Activated CD4-positive, alpha-beta T cell treated with anti-CD3 and anti-CD28 coated beads, Interleukin-2, amount 10 ng/mL, durations not matched to agents 7 days and 5 days (primary cell): ENCODE data around the gene ZNF584. TPM values are rescaled to one million over a fixed set of nuclear protein-coding genes. Genes with fewer than 3 reads are reported as not detected.
"Not testable (repeated sequence)": the region's sequence is repeated elsewhere in the genome, so short reads cannot be mapped to it uniquely, and the experiment has no call there.

Experiments
- CTCF ChIA-PET: fragments of 350-600 bp; sonication (Branson Sonifier 250); formaldehyde crosslinking; loops from one replicate; lab custom pipeline; 2021; ENCODE audit warnings: antibody characterized with exemption; lab: Charles Lee
- POLR2A ChIA-PET: fragments of 350-600 bp; sonication (Branson Sonifier 250); formaldehyde crosslinking; loops from one replicate; lab custom pipeline; 2021; ENCODE audit warnings: antibody characterized with exemption; lab: Charles Lee
- DNase-seq: peaks from one replicate; pipeline ENCODE4 v3.0.0-alpha.2; 2020
- H3K27ac Mint-ChIP-seq: one replicate; pipeline ENCODE4 v1.8.0; 2021; ENCODE audit warnings: mild to moderate bottlenecking, moderate library complexity, mixed read lengths
- H3K27me3 Mint-ChIP-seq: one replicate; pipeline ENCODE4 v1.8.0; 2021; ENCODE audit warnings: mixed read lengths
- H3K36me3 Mint-ChIP-seq: one replicate; pipeline ENCODE4 v1.8.0; 2021; ENCODE audit warnings: low read depth, mixed read lengths
- H3K4me1 Mint-ChIP-seq: one replicate; pipeline ENCODE4 v1.8.0; 2021; ENCODE audit warnings: mixed read lengths
- H3K4me3 Mint-ChIP-seq: one replicate; pipeline ENCODE4 v1.8.0; 2021; ENCODE audit warnings: mild to moderate bottlenecking, moderate library complexity, mixed read lengths
- H3K9me3 Mint-ChIP-seq: one replicate; pipeline ENCODE4 v1.8.0; 2021; ENCODE audit warnings: mixed read lengths
- total RNA-seq, 2 experiments: library from RNA; stranded (reverse); gene quantifications; one replicate each; pipeline ENCODE4 v1.2.3, GENCODE V29; 2021

Gene ZNF584
- total RNA-seq, 2 experiments from 2014 or later: 6.7 to 6.8 TPM

DNA sequence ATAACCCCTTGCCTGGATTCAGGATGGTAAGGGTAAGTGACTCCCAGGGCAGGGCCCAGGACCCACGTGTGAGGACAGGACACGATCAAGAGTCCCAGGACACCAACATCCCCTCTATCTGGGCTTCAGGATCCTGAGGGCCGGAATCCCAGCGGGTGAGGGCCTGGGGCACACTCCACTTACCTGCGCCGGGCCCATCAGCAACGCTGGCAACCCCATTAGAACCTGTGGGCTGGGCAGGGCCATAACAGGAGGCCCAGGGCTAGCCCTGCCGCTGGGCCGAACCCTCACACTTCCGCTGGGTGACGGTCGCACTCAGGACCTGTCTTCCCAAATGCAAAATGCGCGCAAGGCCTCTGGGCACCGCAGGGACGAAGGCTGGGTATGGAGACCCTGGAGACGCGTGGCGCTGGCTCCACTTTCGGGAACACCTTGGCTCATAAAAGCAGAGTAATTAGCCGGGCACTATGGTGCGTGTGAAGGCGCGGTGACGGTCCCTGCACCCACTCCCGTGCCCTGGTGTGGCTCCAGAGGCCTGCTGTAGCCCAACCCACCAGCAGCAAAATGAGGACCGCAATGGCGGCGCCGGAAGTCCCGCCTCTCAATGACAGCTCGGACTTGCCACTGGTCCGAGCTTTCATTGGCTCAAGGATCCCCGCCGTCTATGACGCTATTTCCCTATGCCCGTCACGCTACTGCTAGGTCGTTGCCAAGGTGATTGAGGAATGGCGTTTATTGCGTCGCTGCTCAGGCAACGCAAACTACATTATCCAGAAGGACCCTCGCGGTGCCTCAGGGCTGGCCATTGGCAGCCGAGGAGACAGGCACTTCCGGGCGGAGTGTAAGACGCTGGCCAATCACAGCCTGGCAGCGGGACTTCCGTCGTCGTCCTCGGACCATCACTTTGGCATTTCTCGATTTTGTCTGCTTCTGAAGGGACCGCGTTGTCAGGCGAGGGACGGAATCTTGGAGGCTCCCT lies 31.4 kb downstream of the ZNF584 start, which contains the start of gene ZNF132:
ZNF132 (minus strand) TSS at position 578 of the 979 bp plus-strand sequence; CDS start at position 246, 332 bp downstream.
- Mint-ChIP-seq H3K4me1 (peaks cover 30% of the 10 kb centered on the region), H3K4me3 (peak within 1 kb of the TSS; percentile 95), H3K27me3 (no peaks in the 10 kb centered on the region), H3K9me3 (peaks cover 45% of the 10 kb centered on the region), H3K36me3 (peaks cover 59% of the 10 kb centered on the region), H3K27ac (peak within 1 kb of the TSS; percentile 93)
- ChIA-PET POLR2A (interaction anchor here (0.6 kb wide), 1 partner anchor 60 kb away, joined by 4 read pairs; no protein-coding TSS in a partner anchor), CTCF (interaction anchor here (0.6 kb wide), 1 partner anchor 51 kb away, joined by 3 read pairs; no protein-coding TSS in a partner anchor)
- peak; percentile 97 for DNase-seq

DNA sequence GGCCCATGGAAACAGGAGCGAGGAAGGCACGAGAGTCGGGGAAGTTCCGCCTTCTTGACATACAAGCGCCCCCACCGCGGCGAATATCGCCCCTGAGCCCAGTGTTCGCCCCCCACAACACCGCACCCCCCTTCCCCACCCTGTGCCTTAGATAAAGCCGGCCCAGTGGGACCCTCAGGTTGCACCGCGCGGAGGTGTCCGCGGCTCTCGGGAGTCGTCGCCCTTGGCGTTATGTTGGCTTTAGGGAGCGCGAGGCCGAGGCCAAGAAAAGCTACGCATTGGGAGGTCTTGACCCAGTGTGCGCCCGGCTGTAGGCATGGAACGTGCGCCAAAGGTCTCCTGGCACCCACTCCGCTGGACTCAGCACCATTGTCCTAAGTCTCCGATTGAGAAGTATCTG lies 32.1 kb downstream of the ZNF584 start:
- no peak for DNase-seq
- ChIA-PET POLR2A (interaction anchor here (0.6 kb wide), 1 partner anchor 59 kb away, joined by 4 read pairs; no protein-coding TSS in a partner anchor), CTCF (no interaction called here)
- Mint-ChIP-seq H3K9me3 (peaks cover 40% of the 10 kb centered on the region), H3K4me3 (peak overlapping the region; percentile 95), H3K36me3 (peaks cover 52% of the 10 kb centered on the region), H3K27me3 (no peaks in the 10 kb centered on the region), H3K4me1 (peaks cover 30% of the 10 kb centered on the region), H3K27ac (peak overlapping the region; percentile 93)

DNA sequence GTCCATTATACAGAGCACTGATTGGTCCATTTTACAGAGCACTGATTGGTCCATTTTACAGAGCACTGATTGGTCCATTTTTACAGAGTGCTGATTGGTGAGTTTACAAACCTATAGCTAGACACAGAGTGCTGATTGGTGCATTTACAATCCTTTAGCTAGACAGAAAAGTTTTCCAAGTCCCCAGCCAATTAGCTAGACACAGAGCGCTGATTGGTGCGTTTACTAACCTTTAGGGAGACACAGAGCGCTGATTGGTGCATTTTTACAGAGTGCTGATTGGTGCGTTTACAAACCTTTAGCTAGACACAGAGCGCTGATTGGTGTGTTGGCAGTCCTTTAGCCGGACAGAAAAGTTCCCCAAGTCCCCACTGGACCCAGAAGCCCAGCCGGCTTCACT lies 34.5 kb downstream of the ZNF584 start:
- peaks cover 28% of the 10 kb centered on the region for H3K36me3 Mint-ChIP-seq
- CTCF ChIA-PET: interaction anchor here (1.0 kb wide), 2 partner anchors 9 to 35 kb away, joined by 4 to 5 read pairs; partner anchors contain the start of genes ZNF324B and ZNF584
- H3K4me3 Mint-ChIP-seq, DNase-seq, H3K27me3 Mint-ChIP-seq, POLR2A ChIA-PET, H3K27ac Mint-ChIP-seq: not testable (repeated sequence)
- peaks cover 27% of the 10 kb centered on the region for H3K4me1 Mint-ChIP-seq
- H3K9me3 Mint-ChIP-seq: peaks cover 24% of the 10 kb centered on the region

DNA sequence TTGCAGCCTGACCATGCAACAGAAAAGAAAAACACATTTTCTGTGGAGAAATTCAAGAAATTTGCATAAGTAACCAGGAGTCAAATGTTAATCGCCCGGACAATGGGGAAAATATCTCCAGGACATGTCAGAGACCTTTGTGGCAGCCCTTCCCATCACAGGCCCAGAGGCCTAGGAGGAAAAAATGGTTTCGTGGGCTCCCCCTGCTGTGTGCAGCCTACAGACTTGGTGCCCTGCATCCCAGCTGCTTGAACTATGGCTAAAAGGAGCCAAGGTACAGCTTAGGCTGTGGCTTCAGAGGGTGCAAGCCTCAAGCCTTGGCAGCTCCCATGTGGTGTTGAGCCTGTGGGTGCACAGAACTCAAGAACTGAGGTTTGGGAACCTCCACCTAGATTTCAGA lies 40.4 kb downstream of the ZNF584 start:
- H3K27ac Mint-ChIP-seq: not testable (repeated sequence)

DNA sequence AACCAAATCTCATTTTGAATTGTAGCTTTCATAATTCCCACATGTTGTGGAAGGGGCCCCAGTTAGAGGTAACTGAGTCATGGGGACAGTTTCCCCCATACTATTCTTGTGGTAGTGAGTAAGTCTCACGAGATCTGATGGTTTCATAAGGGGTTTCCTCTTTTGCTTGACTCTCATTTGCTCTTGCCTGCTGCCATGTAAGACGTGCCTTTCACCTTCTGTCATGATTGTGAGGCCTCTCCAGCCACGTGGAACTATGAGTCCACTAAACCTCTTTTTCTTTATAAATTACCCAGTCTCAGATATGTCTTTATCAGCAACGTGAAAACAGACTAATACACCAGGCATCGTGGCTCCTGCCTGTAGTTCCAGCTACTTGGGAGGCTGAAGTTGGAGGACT lies 41.5 kb downstream of the ZNF584 start:
- CTCF ChIA-PET: interaction anchor here (0.7 to 1.7 kb wide), 3 partner anchors 8 to 16 kb away, joined by 3 to 4 read pairs (median 3); no protein-coding TSS in a partner anchor
- DNase-seq, POLR2A ChIA-PET, H3K27me3 Mint-ChIP-seq, H3K36me3 Mint-ChIP-seq, H3K27ac Mint-ChIP-seq, H3K4me3 Mint-ChIP-seq: not testable (repeated sequence)
- peaks cover 11% of the 10 kb centered on the region for H3K9me3 Mint-ChIP-seq
- H3K4me1 Mint-ChIP-seq: peaks cover 25% of the 10 kb centered on the region

More for the DNA sequence above, 40.4 kb downstream of the ZNF584 start:
- DNase-seq, POLR2A ChIA-PET, H3K36me3 Mint-ChIP-seq, H3K27me3 Mint-ChIP-seq, H3K4me3 Mint-ChIP-seq: not testable (repeated sequence)
- CTCF ChIA-PET: interaction anchor here (0.6 to 1.7 kb wide), 2 partner anchors 7 to 70 kb away, joined by 3 read pairs; no protein-coding TSS in a partner anchor
- H3K4me1 Mint-ChIP-seq: peaks cover 25% of the 10 kb centered on the region
- H3K9me3 Mint-ChIP-seq: peaks cover 11% of the 10 kb centered on the region

DNA sequence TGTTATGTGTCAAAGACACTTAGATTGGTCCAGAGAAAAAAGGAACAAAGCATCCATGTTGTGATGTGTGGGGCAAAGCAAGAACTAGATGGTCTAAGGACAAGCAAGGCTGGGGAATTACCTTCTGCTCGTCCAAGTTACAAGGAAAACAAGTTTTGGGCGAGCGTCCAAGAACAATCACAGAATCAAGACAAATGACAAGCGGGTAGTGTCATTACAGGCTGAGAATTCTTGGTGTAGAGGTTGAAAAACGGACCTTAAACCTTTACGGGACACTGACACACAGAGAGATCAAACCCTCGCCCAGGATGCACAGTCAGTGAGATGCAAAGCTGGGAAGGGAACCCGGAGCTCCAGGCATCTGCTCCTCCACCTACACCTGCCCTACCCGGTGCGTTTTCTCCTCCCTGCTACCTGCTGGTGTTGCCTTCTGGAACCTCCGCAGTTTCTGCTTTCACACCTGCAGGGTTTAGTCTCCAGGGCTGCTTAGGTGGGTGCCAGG lies 42.5 kb downstream of the ZNF584 start:
- Mint-ChIP-seq H3K9me3 (peaks cover 11% of the 10 kb centered on the region), H3K4me1 (peaks cover 25% of the 10 kb centered on the region), H3K36me3 (peaks cover 7% of the 10 kb centered on the region), H3K27me3 (peaks cover 6% of the 10 kb centered on the region), H3K4me3 (peak overlapping the region; percentile 78), H3K27ac (peak overlapping the region; percentile 3)
- no peak for DNase-seq
- POLR2A ChIA-PET: no interaction called here
- CTCF ChIA-PET: interaction anchor here (0.5 to 1.3 kb wide), 5 partner anchors 8 to 187 kb away, joined by 3 to 5 read pairs (median 4); no protein-coding TSS in a partner anchor

DNA sequence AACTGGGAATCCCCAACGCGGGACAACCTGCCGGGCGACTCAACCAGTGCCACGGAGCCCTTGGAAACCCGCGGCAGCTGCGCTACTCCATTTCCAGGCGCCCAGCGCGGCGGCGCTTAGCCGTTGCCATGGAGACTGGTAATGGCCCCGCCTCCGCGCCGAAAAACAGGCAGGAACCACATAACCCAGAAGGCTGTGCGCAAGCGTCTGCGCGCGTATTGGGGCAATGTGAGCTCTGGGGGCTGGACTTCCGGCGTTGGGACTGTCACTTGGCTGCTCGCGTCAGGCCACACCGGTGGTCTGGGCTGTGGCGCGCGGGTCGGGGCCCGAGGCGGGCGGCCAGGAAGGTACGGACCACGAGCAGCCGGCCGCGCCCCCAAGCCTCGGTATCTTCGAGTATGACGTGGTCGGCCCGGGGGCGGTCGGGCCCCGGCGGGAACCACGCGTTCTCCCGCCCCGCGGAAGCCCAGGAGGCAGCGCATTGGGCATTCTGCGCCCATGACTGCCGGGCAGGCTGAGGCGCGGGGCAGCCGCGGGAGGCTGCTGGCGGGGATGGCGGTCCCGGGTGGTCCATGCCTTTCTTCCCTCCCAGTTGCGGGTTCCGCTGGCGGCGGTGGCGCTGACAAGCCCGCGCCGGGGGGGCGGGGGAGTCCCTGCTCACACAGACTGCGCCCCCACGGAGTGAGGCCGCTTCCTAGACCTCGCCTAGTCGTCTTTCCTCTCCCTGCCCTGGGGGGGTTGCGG lies 43.1 kb downstream of the ZNF584 start, which contains the start of gene ZNF324B:
ZNF324B (plus strand) TSS at position 265 of the 744 bp plus-strand sequence. CDS start 2,080 bp downstream, outside the sequence.
- POLR2A ChIA-PET: no interaction called here
- Mint-ChIP-seq H3K27ac (peak within 1 kb of the TSS; percentile 63), H3K27me3 (peaks cover 6% of the 10 kb centered on the region), H3K9me3 (peaks cover 11% of the 10 kb centered on the region), H3K4me1 (peaks cover 25% of the 10 kb centered on the region), H3K4me3 (peak within 1 kb of the TSS; percentile 78), H3K36me3 (peaks cover 8% of the 10 kb centered on the region)
- peak; percentile 97 for DNase-seq
- CTCF ChIA-PET: interaction anchor here (0.5 to 1.3 kb wide), 4 partner anchors 9 to 187 kb away, joined by 3 to 5 read pairs (median 4); no protein-coding TSS in a partner anchor

DNA sequence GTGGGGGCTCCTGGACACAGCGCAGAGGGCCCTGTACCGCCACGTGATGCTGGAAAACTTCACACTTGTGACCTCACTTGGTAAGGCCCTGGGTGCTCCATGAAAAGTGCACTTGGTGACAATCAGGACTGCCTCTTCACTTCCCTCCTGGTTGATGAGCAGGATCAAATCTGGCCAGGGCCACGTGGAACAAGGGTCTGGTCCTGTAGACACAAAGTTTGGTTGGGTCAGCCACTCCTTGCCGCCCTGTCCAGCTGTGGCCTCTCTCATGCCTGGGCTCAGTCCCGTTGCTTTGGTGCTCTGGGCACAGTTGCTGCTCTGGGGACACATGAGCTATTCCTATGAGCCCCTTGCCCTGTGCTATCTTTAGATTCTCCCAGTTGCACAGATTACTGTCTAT lies 45.3 kb downstream of the ZNF584 start:
- POLR2A ChIA-PET: no interaction called here
- DNase-seq: no peak
- Mint-ChIP-seq H3K4me3 (no peak overlapping the region), H3K27ac (peak overlapping the region; percentile 11), H3K4me1 (peaks cover 27% of the 10 kb centered on the region), H3K9me3 (peaks cover 6% of the 10 kb centered on the region), H3K36me3 (peaks cover 18% of the 10 kb centered on the region), H3K27me3 (peaks cover 4% of the 10 kb centered on the region)
- CTCF ChIA-PET: interaction anchor here (1.6 kb wide), 1 partner anchor 9 kb away, joined by 3 read pairs; no protein-coding TSS in a partner anchor

DNA sequence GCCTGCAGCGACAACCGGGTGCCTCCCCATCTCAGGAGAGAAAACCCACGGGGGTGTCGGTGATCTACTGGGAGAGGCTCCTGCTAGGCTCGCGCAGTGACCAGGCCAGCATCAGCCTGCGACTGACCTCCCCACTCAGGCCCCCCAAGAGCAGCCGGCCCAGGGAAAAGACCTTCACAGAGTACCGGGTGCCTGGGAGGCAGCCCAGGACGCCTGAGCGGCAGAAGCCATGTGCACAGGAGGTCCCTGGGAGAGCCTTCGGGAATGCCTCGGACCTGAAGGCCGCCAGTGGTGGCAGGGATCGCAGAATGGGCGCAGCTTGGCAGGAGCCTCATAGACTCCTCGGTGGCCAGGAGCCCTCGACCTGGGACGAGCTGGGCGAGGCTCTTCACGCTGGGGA lies 46.9 kb downstream of the ZNF584 start:
- ChIA-PET POLR2A (no interaction called here), CTCF (interaction anchor here (1.2 to 1.6 kb wide), 2 partner anchors 11 to 14 kb away, joined by 3 read pairs; no protein-coding TSS in a partner anchor)
- H3K36me3 Mint-ChIP-seq: peaks cover 20% of the 10 kb centered on the region
- H3K27ac Mint-ChIP-seq: no peak overlapping the region
- H3K9me3 Mint-ChIP-seq: peaks cover 4% of the 10 kb centered on the region
- H3K27me3 Mint-ChIP-seq: peaks cover 2% of the 10 kb centered on the region
- no peak for DNase-seq
- no peak overlapping the region for H3K4me3 Mint-ChIP-seq
- H3K4me1 Mint-ChIP-seq: peaks cover 27% of the 10 kb centered on the region

DNA sequence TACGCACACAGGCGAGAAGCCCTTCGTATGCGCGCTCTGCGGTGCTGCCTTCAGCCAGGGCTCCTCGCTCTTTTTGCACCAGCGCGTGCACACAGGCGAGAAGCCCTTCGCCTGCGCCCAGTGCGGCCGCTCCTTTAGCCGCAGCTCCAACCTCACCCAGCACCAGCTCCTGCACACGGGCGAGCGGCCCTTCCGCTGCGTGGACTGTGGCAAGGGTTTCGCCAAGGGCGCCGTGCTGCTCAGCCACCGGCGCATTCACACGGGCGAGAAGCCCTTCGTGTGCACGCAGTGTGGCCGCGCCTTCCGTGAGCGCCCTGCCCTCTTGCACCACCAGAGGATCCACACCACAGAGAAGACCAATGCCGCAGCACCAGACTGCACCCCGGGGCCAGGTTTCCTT lies 47.7 kb downstream of the ZNF584 start:
- peaks cover 19% of the 10 kb centered on the region for H3K4me1 Mint-ChIP-seq
- no peak for DNase-seq
- ChIA-PET CTCF (no interaction called here), POLR2A (no interaction called here)
- H3K27me3 Mint-ChIP-seq: peaks cover 2% of the 10 kb centered on the region
- H3K36me3 Mint-ChIP-seq: peaks cover 20% of the 10 kb centered on the region
- H3K27ac Mint-ChIP-seq: no peak overlapping the region
- no peak overlapping the region for H3K4me3 Mint-ChIP-seq
- peaks cover 2% of the 10 kb centered on the region for H3K9me3 Mint-ChIP-seq

DNA sequence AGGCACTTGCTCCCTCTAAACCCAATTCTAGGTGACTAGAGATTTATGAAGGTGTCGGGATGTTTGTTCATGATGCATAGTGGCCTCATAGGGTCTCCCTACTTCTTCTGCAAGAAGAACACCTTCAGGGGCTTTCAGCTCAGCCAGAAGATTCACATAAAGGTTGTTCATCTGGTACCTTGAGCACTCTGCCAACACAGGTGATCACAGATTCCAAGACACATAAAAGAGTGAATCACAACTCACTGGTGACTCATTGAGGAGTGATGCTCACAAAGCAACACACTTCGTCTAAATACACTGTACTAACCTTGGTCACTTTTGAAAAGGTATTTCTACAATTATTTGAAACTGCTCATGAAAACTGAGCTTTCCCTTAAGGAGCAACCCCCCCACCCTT lies 51.6 kb downstream of the ZNF584 start:
- Mint-ChIP-seq H3K9me3 (peaks cover 2% of the 10 kb centered on the region), H3K4me3 (no peak overlapping the region), H3K4me1 (peaks cover 1% of the 10 kb centered on the region), H3K27me3 (no peaks in the 10 kb centered on the region), H3K27ac (no peak overlapping the region), H3K36me3 (peaks cover 14% of the 10 kb centered on the region)
- DNase-seq: no peak
- CTCF ChIA-PET: interaction anchor here (0.8 to 1.0 kb wide), 2 partner anchors 15 to 25 kb away, joined by 3 to 4 read pairs; no protein-coding TSS in a partner anchor
- POLR2A ChIA-PET: no interaction called here
